Measurements from ENCODE around the gene MYO3B.
A peak's percentile ranks its signal among the peaks of the same experiment; 100 is the strongest.
"Not testable (repeated sequence)": the region's sequence is repeated elsewhere in the genome, so short reads cannot be mapped to it uniquely, and the experiment has no call there.

The MYO3B gene

DNA sequence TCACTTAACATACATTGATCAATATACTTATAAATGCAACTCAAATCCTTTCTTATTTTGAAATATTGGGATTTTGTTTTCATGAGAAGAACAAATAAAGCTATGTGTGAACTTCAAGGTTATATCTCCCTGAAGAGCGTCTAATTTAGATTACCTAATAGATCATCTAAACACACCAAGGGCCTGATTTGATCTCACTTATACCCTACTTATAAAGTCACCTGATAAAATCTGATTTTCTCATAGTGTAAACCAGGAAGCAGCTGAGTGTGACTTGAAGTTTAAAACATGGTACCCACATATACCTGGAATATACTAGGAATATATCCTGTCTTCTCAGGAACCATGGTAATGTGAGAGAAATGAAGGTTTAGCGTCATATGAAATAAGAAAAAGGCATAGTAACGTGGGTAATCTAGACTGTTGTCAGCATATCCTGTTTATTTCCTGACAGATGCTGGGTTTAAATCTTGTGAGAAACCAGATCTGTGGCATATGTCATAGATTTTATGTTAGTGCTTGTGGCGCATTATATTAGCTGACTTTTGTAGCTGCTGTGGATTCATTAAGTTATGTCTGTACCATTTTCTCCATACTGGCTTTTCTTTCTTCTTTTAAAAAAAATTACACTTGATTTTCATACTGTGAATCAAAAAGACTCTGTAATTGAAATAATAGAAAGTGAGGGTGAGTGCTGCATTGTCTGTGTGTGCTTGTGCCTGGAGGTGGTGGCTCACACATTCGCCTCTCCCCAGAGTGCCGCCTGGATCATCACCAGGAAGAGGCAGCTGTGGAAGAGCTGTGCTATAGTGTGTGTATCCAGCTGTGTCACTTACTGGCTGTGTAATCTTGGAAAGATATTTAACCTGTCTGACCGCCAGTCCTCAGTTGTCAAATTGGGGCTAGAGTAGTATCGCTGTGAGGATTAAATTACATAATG, 164.0 kb downstream of the MYO3B start:
- DNase-seq (ENCODE audit: low read depth in 2 of 2): no peak

DNA sequence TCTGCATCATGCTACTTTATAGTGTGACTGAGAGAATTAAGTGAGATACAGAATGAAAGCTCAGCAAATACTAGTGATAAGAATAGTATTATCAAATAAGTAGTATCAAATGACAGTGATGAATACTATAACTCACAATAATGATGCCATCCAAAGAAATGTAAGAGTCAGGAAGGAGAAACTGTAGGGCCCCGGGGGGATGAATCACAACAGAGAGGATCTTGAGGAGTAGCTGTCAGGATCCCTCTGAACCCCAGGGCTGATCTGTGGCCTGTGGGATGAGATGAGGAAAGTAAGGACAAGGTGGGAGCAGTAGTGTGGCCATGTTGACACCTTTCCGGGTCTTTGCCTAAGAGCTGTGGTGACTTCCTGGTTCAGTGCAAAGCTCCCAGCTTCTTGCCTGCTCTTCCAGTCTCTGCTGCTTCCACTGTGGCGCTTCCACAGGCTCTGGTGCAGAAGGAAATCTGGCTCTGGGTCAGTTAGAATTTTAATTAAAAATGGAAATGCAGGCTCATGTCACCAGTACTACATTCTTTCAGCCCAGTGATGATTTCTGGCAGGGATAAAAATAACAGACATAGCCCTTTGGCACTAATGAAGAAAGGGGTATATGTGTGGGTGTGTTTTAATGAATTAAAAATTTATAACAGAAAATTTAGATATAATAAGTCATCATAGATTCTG, 166.9 kb downstream of the MYO3B start:
- DNase-seq (ENCODE audit: low read depth in 2 of 2): no peak

GRCh38 chr2:170345607-170346006, 167.7 kb downstream of the MYO3B start:
- no peak for DNase-seq (ENCODE audit: low read depth in 2 of 2)

DNA sequence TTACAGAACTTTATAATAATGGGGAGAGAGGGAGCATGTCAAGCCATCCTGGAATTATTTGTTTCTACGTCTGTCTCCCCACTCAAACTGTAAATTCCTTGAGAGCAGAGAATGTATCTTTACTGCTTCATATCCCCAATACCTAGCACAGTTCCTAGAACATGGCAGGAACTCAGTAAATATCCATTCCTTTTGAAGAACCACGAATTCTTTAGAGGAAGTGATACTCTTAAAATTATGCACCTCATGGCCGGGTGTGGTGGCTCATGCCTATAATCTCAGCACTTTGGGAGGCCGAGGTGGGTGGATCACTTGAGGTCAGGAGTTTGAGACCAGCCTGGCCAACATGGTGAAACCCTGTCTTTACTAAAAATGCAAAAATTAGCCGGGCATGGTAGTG, 171.3 kb downstream of the MYO3B start:
- not testable (repeated sequence) for DNase-seq (ENCODE audit: low read depth in 2 of 2)

DNA sequence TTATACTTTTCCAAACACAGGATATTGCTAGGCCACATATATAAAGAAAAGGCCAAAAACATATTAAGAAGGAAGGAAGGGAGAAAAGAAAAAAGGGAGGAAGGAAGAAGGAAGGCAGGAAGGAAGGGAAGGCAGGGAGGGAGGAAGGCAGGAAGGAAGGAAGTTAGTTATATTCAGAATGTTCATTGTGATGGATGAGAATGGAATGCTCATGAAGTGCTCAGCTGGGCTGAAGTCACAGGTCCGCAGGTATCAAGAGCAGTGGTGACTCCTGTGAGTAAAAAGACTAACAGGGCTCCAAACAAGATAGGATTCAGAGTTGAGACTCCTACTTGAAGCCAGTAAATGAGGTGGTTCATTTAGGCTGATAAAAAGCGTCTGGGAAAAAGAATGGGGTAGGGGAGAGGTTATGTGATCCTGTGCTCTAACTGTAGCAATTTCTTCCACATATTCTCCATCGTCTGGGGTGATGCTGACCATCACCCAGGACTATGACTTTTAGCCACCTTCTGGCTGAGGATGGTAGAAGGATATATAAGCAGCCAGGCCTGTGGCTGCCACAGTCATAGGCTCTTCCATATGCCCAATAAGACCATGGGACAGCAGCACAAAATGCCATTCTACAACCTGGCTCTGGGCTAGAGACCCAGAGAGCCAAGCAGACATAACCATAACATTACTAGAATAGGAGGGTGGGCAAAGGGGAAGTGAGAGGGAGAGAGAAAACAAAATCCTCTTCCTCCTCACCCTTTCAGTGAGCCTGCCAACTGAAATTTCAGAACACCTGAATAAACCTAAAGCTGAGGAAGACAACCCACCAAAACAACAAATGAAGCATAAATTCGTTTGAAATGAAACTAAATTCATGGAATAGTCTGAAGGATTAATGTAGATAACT, 173.2 kb downstream of the MYO3B start:
- no peak for DNase-seq (ENCODE audit: low read depth in 2 of 2)

GRCh38 chr2:170353723-170354122, 175.8 kb downstream of the MYO3B start:
- no peak for DNase-seq (ENCODE audit: low read depth in 2 of 2)

GRCh38 chr2:170354388-170354787, 176.4 kb downstream of the MYO3B start:
- no peak for DNase-seq (ENCODE audit: low read depth in 2 of 2)

GRCh38 chr2:170354855-170355780, 177.2 kb downstream of the MYO3B start:
- no peak for DNase-seq (ENCODE audit: low read depth in 2 of 2)

- no peak for DNase-seq (ENCODE audit: low read depth in 2 of 2)
Measured at GRCh38 chr2:170359466-170359865, 181.5 kb downstream of the MYO3B start.

DNA sequence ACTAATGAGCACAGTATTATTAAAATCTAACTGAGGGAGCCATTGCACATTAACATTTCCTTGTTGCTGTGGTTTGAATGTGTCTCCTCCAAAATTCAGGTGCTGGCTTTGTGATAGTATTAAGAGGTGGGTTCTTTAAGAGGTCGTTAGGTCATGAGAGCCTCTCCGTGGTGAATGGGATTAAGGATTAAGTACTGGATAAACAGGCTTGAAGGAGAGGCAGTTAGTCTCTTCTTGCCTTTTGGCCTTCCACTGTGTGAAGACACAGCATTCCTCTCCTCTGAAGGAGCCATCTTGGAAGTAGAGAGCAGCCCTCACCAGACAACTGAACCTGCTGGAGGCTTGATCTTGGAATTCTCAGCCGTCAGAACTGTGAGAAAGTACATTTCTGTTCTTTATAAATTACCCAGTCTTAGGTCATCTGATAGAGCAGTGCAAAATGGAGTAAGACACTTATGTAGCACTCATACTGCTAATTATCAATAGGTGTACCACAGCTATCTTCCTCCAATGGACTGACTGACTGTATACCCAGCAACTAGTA, 182.7 kb downstream of the MYO3B start:
- DNase-seq (ENCODE audit: low read depth in 2 of 2): no peak

- DNase-seq (ENCODE audit: low read depth in 2 of 2): peak in 1 of 2 experiments; percentile 8
Measured at GRCh38 chr2:170361090-170361936, 183.4 kb downstream of the MYO3B start.

- DNase-seq (ENCODE audit: low read depth in 2 of 2): no peak
Measured at GRCh38 chr2:170362313-170362870, 184.4 kb downstream of the MYO3B start.

DNA sequence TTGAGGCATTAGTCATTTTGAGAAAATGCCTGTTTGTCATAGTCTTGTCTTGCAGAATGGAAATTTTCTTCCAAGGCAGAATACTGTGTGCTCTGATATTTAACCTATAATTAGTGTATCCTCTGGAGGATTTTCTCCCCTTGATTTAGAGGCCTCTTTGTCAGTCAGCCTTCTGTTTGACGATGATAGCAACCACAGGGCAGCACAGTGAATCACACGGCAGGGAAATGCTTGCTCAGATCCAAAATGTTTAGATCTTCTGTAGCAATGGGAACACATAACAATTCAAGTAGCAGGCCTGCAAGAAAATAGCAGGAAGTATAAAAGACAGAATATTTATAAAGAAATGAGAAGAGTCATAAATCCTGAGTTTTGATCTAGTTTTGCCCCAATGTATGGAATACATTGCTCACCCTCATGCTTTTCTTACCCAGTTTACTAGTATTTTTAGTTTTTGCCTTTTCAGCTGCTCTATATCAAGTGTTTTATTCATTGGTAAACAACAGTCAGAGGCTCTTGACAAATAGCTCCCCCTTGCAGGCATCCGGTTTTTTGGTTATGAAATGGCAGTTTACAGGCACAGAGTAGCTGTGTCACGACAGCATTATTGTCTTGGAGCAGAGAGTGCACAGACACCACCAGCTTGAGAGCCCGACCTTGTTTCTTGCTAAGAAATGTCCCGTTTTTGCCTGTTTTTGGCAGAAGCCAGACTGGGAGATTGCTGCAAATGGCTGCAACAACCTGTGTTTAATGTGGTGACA, 185.1 kb downstream of the MYO3B start:
- DNase-seq (ENCODE audit: low read depth in 2 of 2): peak; percentile 32

- no peak for DNase-seq (ENCODE audit: low read depth in 2 of 2)
Measured at GRCh38 chr2:170365003-170365402, 187.1 kb downstream of the MYO3B start.

- no peak for DNase-seq (ENCODE audit: low read depth in 2 of 2)
Measured at GRCh38 chr2:170365686-170366085, 187.7 kb downstream of the MYO3B start.

GRCh38 chr2:170368370-170368769, 190.4 kb downstream of the MYO3B start:
- no peak for DNase-seq (ENCODE audit: low read depth in 2 of 2)

GRCh38 chr2:170369228-170369627, 191.3 kb downstream of the MYO3B start:
- no peak for DNase-seq (ENCODE audit: low read depth in 2 of 2)

GRCh38 chr2:170369894-170370293, 191.9 kb downstream of the MYO3B start:
- no peak for DNase-seq (ENCODE audit: low read depth in 2 of 2)

Data from fibroblast of skin of left biceps (primary cell).